Non-pigmented ciliary epithelial cell (primary cell): ENCODE measurements around the gene HCFC1R1.

Source experiments
- DNase-seq: peaks from one replicate; pipeline ENCODE4 v3.0.0-alpha.2; 2010; ENCODE audit warnings: low read depth

The HCFC1R1 gene

DNA sequence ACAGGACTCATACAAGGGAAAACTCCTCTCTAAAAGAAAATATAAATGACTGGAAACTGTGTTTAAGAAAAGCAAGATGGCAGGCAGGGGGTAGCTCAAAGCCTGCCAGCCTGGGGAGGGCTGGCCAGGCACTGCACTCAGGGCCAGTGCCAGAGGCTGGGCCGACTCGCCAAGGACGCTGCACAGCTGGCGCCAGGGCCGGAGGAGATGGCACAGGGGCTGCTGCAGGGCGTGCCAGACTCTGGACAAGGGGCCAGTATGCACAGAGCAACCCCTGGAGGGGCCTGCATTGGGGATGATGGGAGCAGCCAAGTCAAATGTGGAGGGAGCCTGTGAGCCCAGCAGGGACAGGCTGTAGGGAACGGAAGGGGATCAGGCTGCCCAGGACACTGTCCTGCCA lies 47.5 kb downstream of the HCFC1R1 start:
- no peak for DNase-seq

DNA sequence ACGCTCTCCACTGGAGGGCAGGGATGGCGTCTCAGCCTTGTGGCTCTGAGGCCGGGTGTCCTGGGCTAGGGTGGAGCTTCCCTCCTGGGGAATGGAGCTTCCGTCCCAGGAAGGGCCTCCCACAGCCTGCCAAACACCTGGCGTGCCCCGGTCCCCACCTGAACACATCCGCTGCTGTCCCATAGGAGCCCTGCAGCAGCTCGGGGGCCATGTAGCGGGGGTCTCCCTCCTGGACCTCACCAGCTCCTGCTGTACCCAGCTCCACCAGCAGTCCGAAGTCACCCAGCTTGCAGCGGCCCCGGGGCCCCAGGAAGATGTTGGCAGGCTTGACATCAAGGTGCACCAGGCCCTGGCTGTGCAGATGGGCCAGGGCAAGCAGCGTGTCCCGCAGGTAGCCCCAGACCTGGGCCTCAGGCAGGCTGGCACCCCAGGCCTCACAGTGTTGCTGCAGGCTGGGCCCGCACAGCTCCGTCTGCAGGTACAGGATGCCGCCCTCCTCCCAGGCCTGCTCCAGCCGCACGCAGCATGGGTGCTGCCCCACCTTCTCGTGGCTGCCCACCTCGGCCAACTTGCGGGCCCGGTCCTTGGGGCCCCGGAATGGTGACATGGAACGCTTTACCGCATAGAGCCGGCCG lies 48.5 kb downstream of the HCFC1R1 start:
- DNase-seq: no peak

DNA sequence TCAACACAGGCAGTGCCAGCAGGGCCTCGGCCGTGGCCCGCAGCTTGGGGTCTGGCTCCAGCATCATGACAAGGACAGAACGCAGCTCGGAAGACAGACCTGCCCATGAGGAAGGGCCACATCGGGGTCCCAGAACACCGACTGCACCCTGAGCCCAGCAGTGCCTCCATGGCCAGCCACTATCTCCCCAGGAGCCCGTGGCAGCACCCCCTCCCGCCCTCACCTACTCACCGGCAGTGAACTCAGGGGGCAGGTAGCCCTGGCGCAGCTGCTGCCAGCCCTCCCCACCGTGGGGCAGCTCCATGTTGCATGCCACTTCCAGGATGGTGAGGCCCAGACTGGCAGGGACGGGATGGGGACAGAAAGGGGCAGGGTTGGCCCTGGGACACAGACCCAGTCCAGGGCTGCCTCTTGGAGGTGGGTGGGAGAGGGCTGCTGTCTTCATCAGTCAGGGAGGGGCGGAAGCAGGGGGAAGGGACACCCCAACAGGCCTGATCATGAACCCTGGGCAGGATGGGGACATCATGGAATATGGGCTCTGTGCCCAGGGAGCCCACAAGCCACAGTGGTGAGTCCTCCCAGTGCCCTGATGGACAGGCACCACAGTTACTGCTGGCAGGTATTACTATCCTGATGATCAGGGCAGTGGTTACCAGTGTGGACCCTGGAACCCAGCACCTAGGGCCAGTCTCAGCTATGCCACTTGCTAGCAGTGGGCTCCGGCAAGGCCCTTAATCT lies 49.3 kb downstream of the HCFC1R1 start:
- DNase-seq: no peak

DNA sequence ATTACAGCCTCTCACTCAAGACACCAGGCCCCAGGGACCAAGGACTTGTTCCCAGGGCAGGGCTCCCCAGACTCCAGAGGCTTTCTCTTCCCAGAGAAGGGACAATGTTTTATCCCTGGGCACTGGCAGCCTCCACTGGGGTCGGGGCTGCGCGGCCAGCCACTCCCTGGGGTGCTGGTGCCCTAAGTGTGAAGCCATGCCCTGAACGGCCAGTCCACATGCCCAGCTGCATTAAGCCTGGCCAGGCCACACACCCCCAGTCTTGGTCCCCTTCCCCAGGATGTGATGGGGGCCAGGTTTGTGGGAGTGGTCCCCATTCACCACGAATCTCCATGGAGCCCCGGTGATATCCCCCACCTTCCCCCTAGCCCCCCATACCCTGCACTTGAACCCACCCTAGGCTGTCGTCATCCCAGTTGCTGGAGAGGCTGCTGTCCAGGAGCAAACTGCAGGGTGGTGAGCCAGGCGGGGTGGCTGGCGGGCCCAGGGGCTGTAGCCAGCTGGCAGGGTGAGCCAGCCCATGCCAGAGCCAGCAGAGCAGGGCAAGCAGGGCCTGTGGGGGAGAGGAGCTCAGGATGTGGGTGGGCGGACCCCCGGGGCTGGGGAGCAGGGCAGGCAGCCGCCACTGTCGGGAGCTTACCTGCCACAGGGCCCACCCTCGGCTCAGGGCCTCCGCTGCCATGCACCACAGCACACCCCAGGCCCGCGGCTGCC lies 50.0 kb downstream of the HCFC1R1 start:
- DNase-seq: no peak

DNA sequence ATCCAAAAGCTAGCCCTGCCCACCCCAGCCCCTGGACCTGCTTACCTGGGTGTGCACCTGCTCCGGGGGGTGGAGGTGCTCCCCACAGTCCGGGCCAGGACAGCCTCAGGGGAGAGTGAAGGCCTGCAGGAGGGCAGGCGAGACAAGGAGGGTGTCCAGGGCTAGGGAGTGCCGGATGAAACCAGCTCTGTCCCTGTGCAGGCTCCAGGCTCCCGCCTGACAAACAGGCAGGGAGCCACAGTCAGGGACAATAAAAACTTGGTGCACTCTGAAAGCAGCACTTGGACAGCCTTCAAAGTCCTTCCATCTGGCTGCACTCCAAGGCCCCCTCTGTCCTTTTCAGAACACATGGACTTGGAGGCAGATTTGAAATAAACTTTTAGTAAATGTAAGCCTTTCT lies 50.6 kb downstream of the HCFC1R1 start:
- DNase-seq: no peak
